GM23338 (cell line): ENCODE measurements around the gene REC8. TPM values are rescaled to one million over a fixed set of nuclear protein-coding genes. Genes with fewer than 3 reads are reported as not detected.
A peak's percentile ranks its signal among the peaks of the same experiment; 100 is the strongest.

ENCODE experiments used
- ATAC-seq: fragments of 200-7000 bp; cut with Tn5 transposase; 3 replicates; pipeline ENCODE4 v1.9.1; 2020
- DNase-seq: peaks from one replicate; pipeline ENCODE4 v3.0.0-alpha.2; 2015; ENCODE audit warnings: low spot score
- H2AFZ ChIP-seq: fragments of 200-600 bp; sonication (generic); 2 replicates; pipeline ENCODE4 v1.8.0; 2016; ENCODE audit warnings: antibody characterized with exemption, mild to moderate bottlenecking, moderate library complexity
- H3F3A ChIP-seq: fragments of 200-600 bp; sonication (generic); replicated peaks from 2 replicates; pipeline ENCODE4 v1.8.0; 2017; ENCODE audit warnings: antibody characterized with exemption, mixed run types, low read depth
- H3K27ac ChIP-seq: fragments of 200-600 bp; sonication (generic); 2 replicates; pipeline ENCODE4 v1.6.1; 2016; ENCODE audit warnings: low read depth
- H3K27me3 ChIP-seq: fragments of 200-600 bp; sonication (generic); 2 replicates; pipeline ENCODE4 v1.8.0; 2016; ENCODE audit warnings: mild to moderate bottlenecking, mixed run types, moderate library complexity; ENCODE audit not compliant: insufficient read depth
- H3K36me3 ChIP-seq: fragments of 200-600 bp; sonication (generic); 2 replicates; pipeline ENCODE4 v1.8.0; 2016; ENCODE audit warnings: mild to moderate bottlenecking; ENCODE audit not compliant: insufficient read depth
- H3K4me1 ChIP-seq: fragments of 200-600 bp; sonication (generic); 2 replicates; pipeline ENCODE4 v1.8.0; 2016; ENCODE audit warnings: mild to moderate bottlenecking, moderate library complexity; ENCODE audit not compliant: insufficient read depth
- H3K4me2 ChIP-seq: fragments of 200-600 bp; sonication (generic); 2 replicates; pipeline ENCODE4 v1.7.1; 2017; ENCODE audit warnings: mixed run types
- H3K4me3 ChIP-seq: fragments of 200-600 bp; sonication (generic); 2 replicates; pipeline ENCODE4 v1.6.1; 2016; ENCODE audit warnings: mixed run types
- H3K79me2 ChIP-seq: fragments of 200-600 bp; sonication (generic); replicated peaks from 2 replicates; pipeline ENCODE4 v1.8.0; 2017; ENCODE audit warnings: mild to moderate bottlenecking; ENCODE audit not compliant: insufficient read depth
- H3K9me2 ChIP-seq: fragments of 200-600 bp; sonication (generic); 2 replicates; pipeline ENCODE4 v1.8.0; 2017; ENCODE audit not compliant: insufficient read depth
- H4K20me1 ChIP-seq: fragments of 200-600 bp; sonication (generic); replicated peaks from 2 replicates; pipeline ENCODE4 v1.8.0; 2017; ENCODE audit warnings: mild to moderate bottlenecking; ENCODE audit not compliant: insufficient read depth
- H3K27ac Mint-ChIP-seq: 2 replicates; pipeline ENCODE4 v1.8.0; 2020; ENCODE audit warnings: inconsistent platforms, mild to moderate bottlenecking, moderate library complexity, mixed read lengths
- H3K27me3 Mint-ChIP-seq: 3 replicates; pipeline ENCODE4 v1.8.0; 2022; ENCODE audit warnings: low read depth, mild to moderate bottlenecking, moderate library complexity, mixed read lengths, inconsistent platforms; ENCODE audit not compliant: insufficient read depth, poor library complexity
- H3K36me3 Mint-ChIP-seq: 3 replicates; pipeline ENCODE4 v1.8.0; 2021; ENCODE audit warnings: low read depth, mild to moderate bottlenecking, inconsistent platforms, moderate library complexity, mixed read lengths
- H3K4me1 Mint-ChIP-seq: 3 replicates; pipeline ENCODE4 v1.8.0; 2020; ENCODE audit warnings: mild to moderate bottlenecking, inconsistent platforms, mixed read lengths
- H3K4me3 Mint-ChIP-seq: 3 replicates; pipeline ENCODE4 v1.8.0; 2021; ENCODE audit warnings: moderate library complexity, mild to moderate bottlenecking, inconsistent platforms, mixed read lengths
- H3K9me3 Mint-ChIP-seq: 3 replicates; pipeline ENCODE4 v1.8.0; 2020; ENCODE audit warnings: moderate library complexity, mild to moderate bottlenecking, inconsistent platforms, mixed read lengths
- CREB1 ChIP-seq: fragments of 250-450 bp; sonication (Bioruptor Pico); IDR thresholded peaks from 2 replicates; pipeline ENCODE4 v1.5.0; 2020; ENCODE audit warnings: low read depth, mild to moderate bottlenecking, moderate library complexity
- EZH2 ChIP-seq: fragments of 200-600 bp; sonication (generic); IDR thresholded peaks from one replicate; pipeline ENCODE4 v1.8.0; 2017; ENCODE audit warnings: antibody characterized with exemption, mild to moderate bottlenecking, low read depth; ENCODE audit not compliant: unreplicated experiment
- EZH2phosphoT487 ChIP-seq: fragments of 200-600 bp; sonication (generic); IDR thresholded peaks from one replicate; pipeline ENCODE4 v1.8.1; 2018; ENCODE audit warnings: antibody characterized with exemption; ENCODE audit not compliant: unreplicated experiment
- NANOG ChIP-seq: IDR thresholded peaks from 2 replicates; pipeline ENCODE4 v1.6.1; 2016; ENCODE audit warnings: antibody characterized with exemption, borderline replicate concordance
- POLR2AphosphoS5 ChIP-seq: IDR thresholded peaks from 2 replicates; pipeline ENCODE4 v1.6.1; 2016; ENCODE audit warnings: antibody characterized with exemption, low read depth
- ZNF114 ChIP-seq: fragments of 250-450 bp; sonication (Bioruptor Pico); IDR thresholded peaks from 2 replicates; pipeline ENCODE4 v1.5.0; 2020; ENCODE audit warnings: mild to moderate bottlenecking, moderate library complexity
- ZNF331 ChIP-seq: fragments of 250-450 bp; sonication (Bioruptor Pico); IDR thresholded peaks from 2 replicates; pipeline ENCODE4 v1.5.0; 2020; ENCODE audit warnings: low read depth, mild to moderate bottlenecking, moderate library complexity
- polyA plus RNA-seq: library from polyadenylated mRNA; unstranded; fragments of >200 nt; fragmentation: Nextera tagmentation; extraction: Ambion mirVana; gene quantifications from 2 replicates; pipeline ENCODE4 v1.2.1, GENCODE V29; 2016
- total RNA-seq: library from RNA; depleted of rRNA; stranded (reverse); fragments of >200 nt; shearing (Covaris generic); gene quantifications from 2 replicates; pipeline ENCODE4 v1.2.3, GENCODE V29; 2014
- TF ChIP-seq, protein P1 (sequence below), 2 experiments: fragments of 200-600 bp in 1 of 2; sonication (generic) in 1 of 2; conservative IDR thresholded peaks; 2 replicates each; pipeline versions ENCODE4 v1.5.1 to v1.6.1; 2016 to 2017; ENCODE audit warnings: antibody characterized with exemption in 2 of 2, low read depth in 2 of 2, mild to moderate bottlenecking in 2 of 2, moderate library complexity in 1 of 2
- TF ChIP-seq, protein P2 (sequence below): IDR thresholded peaks from 2 replicates; pipeline ENCODE4 v1.6.1; 2016; ENCODE audit warnings: antibody characterized with exemption

Gene REC8
- total and polyA plus RNA-seq, 2 experiments from 2014 or later: 25.7 to 36.8 TPM

DNA sequence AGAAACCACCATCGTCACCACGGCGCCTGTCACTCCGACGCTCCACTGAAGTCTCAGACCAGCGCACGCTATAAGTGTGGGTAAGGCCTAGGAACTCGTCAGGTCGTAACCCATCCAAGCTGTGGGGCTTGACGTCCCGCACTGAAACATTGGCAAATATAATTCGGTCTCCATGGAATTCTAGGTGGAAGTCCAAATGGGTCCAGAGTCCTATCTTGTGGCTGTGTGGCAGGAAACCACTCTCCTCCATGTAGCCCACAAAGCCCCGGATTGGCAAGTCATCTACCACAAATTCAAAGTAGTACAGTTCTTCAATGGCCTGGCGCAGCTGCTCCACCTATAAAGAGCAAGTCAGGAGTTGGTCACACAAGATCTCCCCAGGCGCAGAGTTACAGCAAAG, 21.1 kb downstream of the REC8 start (continued):
- TF ChIP-seq, protein P1, sequence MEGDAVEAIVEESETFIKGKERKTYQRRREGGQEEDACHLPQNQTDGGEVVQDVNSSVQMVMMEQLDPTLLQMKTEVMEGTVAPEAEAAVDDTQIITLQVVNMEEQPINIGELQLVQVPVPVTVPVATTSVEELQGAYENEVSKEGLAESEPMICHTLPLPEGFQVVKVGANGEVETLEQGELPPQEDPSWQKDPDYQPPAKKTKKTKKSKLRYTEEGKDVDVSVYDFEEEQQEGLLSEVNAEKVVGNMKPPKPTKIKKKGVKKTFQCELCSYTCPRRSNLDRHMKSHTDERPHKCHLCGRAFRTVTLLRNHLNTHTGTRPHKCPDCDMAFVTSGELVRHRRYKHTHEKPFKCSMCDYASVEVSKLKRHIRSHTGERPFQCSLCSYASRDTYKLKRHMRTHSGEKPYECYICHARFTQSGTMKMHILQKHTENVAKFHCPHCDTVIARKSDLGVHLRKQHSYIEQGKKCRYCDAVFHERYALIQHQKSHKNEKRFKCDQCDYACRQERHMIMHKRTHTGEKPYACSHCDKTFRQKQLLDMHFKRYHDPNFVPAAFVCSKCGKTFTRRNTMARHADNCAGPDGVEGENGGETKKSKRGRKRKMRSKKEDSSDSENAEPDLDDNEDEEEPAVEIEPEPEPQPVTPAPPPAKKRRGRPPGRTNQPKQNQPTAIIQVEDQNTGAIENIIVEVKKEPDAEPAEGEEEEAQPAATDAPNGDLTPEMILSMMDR (conservative IDR thresholded peaks at IDR 0.05; ENCODE audit: low read depth in 2 of 2): no peak
- no peak for TF ChIP-seq NANOG
- no peak for TF ChIP-seq ZNF331 (CRISPR knock-in tag)
- TF ChIP-seq, protein P2, sequence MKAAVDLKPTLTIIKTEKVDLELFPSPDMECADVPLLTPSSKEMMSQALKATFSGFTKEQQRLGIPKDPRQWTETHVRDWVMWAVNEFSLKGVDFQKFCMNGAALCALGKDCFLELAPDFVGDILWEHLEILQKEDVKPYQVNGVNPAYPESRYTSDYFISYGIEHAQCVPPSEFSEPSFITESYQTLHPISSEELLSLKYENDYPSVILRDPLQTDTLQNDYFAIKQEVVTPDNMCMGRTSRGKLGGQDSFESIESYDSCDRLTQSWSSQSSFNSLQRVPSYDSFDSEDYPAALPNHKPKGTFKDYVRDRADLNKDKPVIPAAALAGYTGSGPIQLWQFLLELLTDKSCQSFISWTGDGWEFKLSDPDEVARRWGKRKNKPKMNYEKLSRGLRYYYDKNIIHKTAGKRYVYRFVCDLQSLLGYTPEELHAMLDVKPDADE: no peak
- no peak for TF ChIP-seq EZH2
- no peak for TF ChIP-seq ZNF114
- TF ChIP-seq CREB1: no peak

DNA sequence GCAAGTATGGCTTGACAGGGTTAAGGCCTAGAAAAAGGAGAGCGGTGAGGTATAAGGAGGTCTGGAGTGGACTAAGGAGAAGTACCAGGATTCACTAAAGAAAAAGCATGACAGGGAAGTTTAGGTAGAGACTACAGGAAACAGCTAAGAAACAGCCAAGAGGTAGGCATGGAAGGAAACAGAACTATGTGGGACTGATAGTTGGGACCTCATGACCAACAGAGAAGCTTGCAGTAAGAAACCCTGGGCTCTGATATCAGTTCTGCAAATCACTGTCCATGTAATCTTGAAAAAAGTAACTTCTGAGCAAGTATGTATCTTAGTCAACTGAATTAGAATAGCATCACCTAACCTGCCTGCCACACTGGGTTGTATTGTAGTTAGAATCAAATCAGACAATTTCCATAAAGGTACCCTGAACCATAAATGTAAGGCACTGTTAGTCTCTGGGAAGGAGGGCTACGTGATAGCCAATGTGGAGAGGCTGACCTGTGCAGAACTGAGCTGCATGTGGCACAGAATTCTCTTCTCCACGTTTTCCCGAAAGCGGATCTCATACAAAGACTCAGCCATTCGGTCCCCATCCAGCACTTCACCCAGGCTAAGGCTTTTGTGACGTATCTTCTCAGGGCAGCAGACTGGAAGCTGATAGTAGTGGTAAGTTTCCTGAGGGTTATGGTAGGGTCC, 22.4 kb downstream of the REC8 start:
- Mint-ChIP-seq H3K27me3 (peaks cover 11% of the 10 kb centered on the region), H3K4me1 (peaks cover 26% of the 10 kb centered on the region), H3K27ac (0 out of 2 replicates have a peak overlapping the region, but pooled peaks have one; percentile 40), H3K4me3 (peak overlapping the region; percentile 91), H3K36me3 (peaks cover 46% of the 10 kb centered on the region), H3K9me3 (peaks cover 6% of the 10 kb centered on the region)
- DNase-seq (no peak), ATAC-seq (no peak)
- H3K4me3 ChIP-seq: peak overlapping the region; percentile 95
- H3K4me2 ChIP-seq: peak overlapping the region; percentile 90
- no peaks in the 10 kb centered on the region for H3K27me3 ChIP-seq
- H4K20me1 ChIP-seq: no peaks in the 10 kb centered on the region; the same call in 1 of the 2 replicates
- peaks cover 18% of the 10 kb centered on the region for H3F3A ChIP-seq
- no peaks in the 10 kb centered on the region for H3K9me2 ChIP-seq
- no peak overlapping the region; the same call in 1 of the 2 replicates for H2AFZ ChIP-seq
- 0 out of 2 replicates have a peak, but pooled peaks cover 2% of the 10 kb centered on the region for H3K79me2 ChIP-seq
- H3K27ac ChIP-seq: no peak overlapping the region
- H3K4me1 ChIP-seq: peaks cover 8% of the 10 kb centered on the region
- H3K36me3 ChIP-seq: no peaks in the 10 kb centered on the region
- TF ChIP-seq ZNF331 (CRISPR knock-in tag) (no peak), POLR2AphosphoS5 (no peak)

DNA sequence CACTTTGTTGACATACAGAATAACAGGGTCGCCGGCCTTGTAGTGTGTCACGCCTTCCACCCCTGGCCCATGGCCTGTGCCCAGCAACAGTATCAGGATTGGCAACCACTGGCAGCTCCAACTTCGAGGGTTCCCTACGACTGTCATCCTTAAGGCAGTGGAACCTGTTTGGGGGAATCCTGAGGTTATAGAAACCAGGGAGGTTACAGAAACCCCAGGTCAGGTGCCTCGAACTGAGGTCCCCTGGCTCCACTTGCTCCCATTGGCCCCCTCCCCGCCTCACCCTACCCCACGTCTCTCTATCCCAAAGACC, 22.9 kb downstream of the REC8 start:
- Histone ChIP-seq H3K4me1 (peaks cover 6% of the 10 kb centered on the region; the same call in 1 of the 2 replicates), H3K9me2 (no peaks in the 10 kb centered on the region), H3K4me2 (peak overlapping the region; percentile 90), H2AFZ (peak overlapping the region; percentile 90; the same call in 1 of the 2 replicates), H3F3A (peaks cover 18% of the 10 kb centered on the region), H3K27me3 (no peaks in the 10 kb centered on the region), H3K79me2 (0 out of 2 replicates have a peak, but pooled peaks cover 5% of the 10 kb centered on the region), H3K27ac (no peak overlapping the region), H4K20me1 (no peaks in the 10 kb centered on the region; the same call in 1 of the 2 replicates), H3K4me3 (peak overlapping the region; percentile 95), H3K36me3 (no peaks in the 10 kb centered on the region)
- Mint-ChIP-seq H3K4me3 (peak overlapping the region; percentile 91), H3K27me3 (peaks cover 11% of the 10 kb centered on the region), H3K27ac (0 out of 2 replicates have a peak overlapping the region, but pooled peaks have one; percentile 40), H3K36me3 (peaks cover 49% of the 10 kb centered on the region), H3K4me1 (peaks cover 24% of the 10 kb centered on the region), H3K9me3 (peaks cover 7% of the 10 kb centered on the region)
- ATAC-seq (no peak), DNase-seq (no peak)
- no peak for TF ChIP-seq EZH2
- no peak for TF ChIP-seq POLR2AphosphoS5
- TF ChIP-seq, protein P2: no peak
- no peak for TF ChIP-seq ZNF331 (CRISPR knock-in tag)
- TF ChIP-seq, protein P1 (conservative IDR thresholded peaks at IDR 0.05; ENCODE audit: low read depth in 2 of 2): no peak
- TF ChIP-seq NANOG: no peak
- TF ChIP-seq EZH2phosphoT487: no peak
- TF ChIP-seq ZNF114: no peak
